DOHH2 (cell line): Measurements from ENCODE around the gene SDR42E1.

Experiments
- H3F3A ChIP-seq: fragments of 200-600 bp; sonication (generic), shearing (Covaris generic); 2 replicates; pipeline ENCODE4 v1.6.0; 2016; ENCODE audit warnings: antibody characterized with exemption, mild to moderate bottlenecking; ENCODE audit not compliant: control insufficient read depth, insufficient read depth
- H3K27ac ChIP-seq: fragments of 200-600 bp; sonication (generic); 2 replicates; pipeline ENCODE4 v1.5.1; 2014; ENCODE audit warnings: low read depth, mild to moderate bottlenecking, low read length, moderate library complexity
- H3K27me3 ChIP-seq: fragments of 200-600 bp; sonication (generic); 2 replicates; pipeline ENCODE4 v1.6.1; 2014; ENCODE audit warnings: mild to moderate bottlenecking, low read length, mixed read lengths; ENCODE audit not compliant: control insufficient read depth
- H3K36me3 ChIP-seq: fragments of 200-600 bp; sonication (generic); 2 replicates; pipeline ENCODE4 v1.6.1; 2014; ENCODE audit warnings: mild to moderate bottlenecking, low read length, moderate library complexity, mixed read lengths; ENCODE audit not compliant: control insufficient read depth
- H3K4me1 ChIP-seq: fragments of 200-600 bp; sonication (generic); 2 replicates; pipeline ENCODE4 v1.6.1; 2014; ENCODE audit warnings: mild to moderate bottlenecking, low read length, mixed read lengths; ENCODE audit not compliant: control insufficient read depth
- H3K4me2 ChIP-seq: fragments of 200-600 bp; sonication (generic); 2 replicates; pipeline ENCODE4 v1.6.0; 2014; ENCODE audit warnings: mild to moderate bottlenecking, low read length, moderate library complexity
- H3K4me3 ChIP-seq: fragments of 200-600 bp; sonication (generic); 2 replicates; pipeline ENCODE4 v1.5.1; 2014; ENCODE audit warnings: mild to moderate bottlenecking, low read length, mixed read lengths
- H3K79me2 ChIP-seq: fragments of 200-600 bp; sonication (generic); 2 replicates; pipeline ENCODE4 v1.6.1; 2014; ENCODE audit warnings: mild to moderate bottlenecking, low read length, mixed read lengths; ENCODE audit not compliant: control insufficient read depth
- H3K9me2 ChIP-seq: fragments of 200-600 bp; sonication (generic); replicated peaks from 2 replicates; pipeline ENCODE4 v1.6.1; 2014; ENCODE audit warnings: mild to moderate bottlenecking, low read length, mixed read lengths; ENCODE audit not compliant: control insufficient read depth
- H3K9me3 ChIP-seq: fragments of 200-600 bp; sonication (generic); 2 replicates; pipeline ENCODE4 v1.6.1; 2014; ENCODE audit warnings: antibody characterized with exemption, low read length, mixed read lengths; ENCODE audit not compliant: control insufficient read depth, insufficient read depth
- H4K20me1 ChIP-seq: fragments of 200-600 bp; sonication (generic); 2 replicates; pipeline ENCODE4 v1.6.0; 2014; ENCODE audit warnings: low read depth, mild to moderate bottlenecking, antibody characterized with exemption, low read length, moderate library complexity; ENCODE audit not compliant: control insufficient read depth, insufficient read depth
- EZH2phosphoT487 ChIP-seq: fragments of 200-600 bp; sonication (generic); IDR thresholded peaks from 2 replicates; pipeline ENCODE4 v1.6.1; 2017; ENCODE audit warnings: borderline replicate concordance, mild to moderate bottlenecking, antibody characterized with exemption, low read length, moderate library complexity, mixed read lengths
- TF ChIP-seq, protein P1 (sequence below): fragments of 200-600 bp; sonication (generic); IDR thresholded peaks from one replicate; pipeline ENCODE4 v1.5.1; 2014; ENCODE audit warnings: antibody characterized with exemption, mild to moderate bottlenecking, low read depth, low read length; ENCODE audit not compliant: poor library complexity, severe bottlenecking

The SDR42E1 gene

DNA sequence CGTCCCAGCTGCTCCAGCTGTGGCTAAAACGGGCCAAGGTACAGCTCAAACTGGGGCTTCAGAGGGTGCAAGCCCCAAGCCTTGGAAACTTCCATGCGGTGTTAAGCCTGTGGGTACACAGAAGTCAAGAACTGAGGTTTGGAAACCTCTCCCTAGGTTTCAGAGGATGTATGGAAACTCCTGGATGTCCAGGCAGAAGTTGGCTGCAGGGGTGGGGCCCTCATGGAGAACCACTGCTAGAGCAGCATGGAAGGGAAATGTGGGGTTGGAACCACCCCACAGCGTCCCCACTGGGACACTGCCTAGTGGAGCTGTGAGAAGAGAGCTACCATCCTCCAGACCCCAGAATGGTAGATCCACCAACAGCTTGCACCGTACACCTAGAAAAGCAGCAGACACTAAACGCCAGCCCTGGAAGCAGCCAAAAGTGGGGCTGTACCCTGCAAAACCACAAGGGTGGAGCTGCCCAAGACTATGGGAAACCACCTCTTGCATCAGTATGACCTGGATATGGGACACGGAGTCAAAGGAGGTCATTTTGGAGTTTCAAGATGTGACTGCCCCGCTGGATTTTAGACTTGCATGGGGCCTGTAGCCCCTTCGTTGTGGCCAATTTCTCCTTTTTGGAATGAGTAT, 2.2 kb downstream of the SDR42E1 start:
- Histone ChIP-seq H3K4me3 (no peak overlapping the region), H3K4me2 (no peak overlapping the region), H3K79me2 (no peaks in the 10 kb centered on the region; the same call in 1 of the 2 replicates), H3K27ac (no peak overlapping the region), H3F3A (no peaks in the 10 kb centered on the region), H3K36me3 (peaks cover 4% of the 10 kb centered on the region; the same call in 1 of the 2 replicates), H3K9me2 (no peaks in the 10 kb centered on the region), H3K27me3 (no peaks in the 10 kb centered on the region), H3K9me3 (peaks cover 17% of the 10 kb centered on the region), H3K4me1 (peaks cover 12% of the 10 kb centered on the region), H4K20me1 (no peaks in the 10 kb centered on the region)
- TF ChIP-seq EZH2phosphoT487: no peak
- TF ChIP-seq, protein P1, sequence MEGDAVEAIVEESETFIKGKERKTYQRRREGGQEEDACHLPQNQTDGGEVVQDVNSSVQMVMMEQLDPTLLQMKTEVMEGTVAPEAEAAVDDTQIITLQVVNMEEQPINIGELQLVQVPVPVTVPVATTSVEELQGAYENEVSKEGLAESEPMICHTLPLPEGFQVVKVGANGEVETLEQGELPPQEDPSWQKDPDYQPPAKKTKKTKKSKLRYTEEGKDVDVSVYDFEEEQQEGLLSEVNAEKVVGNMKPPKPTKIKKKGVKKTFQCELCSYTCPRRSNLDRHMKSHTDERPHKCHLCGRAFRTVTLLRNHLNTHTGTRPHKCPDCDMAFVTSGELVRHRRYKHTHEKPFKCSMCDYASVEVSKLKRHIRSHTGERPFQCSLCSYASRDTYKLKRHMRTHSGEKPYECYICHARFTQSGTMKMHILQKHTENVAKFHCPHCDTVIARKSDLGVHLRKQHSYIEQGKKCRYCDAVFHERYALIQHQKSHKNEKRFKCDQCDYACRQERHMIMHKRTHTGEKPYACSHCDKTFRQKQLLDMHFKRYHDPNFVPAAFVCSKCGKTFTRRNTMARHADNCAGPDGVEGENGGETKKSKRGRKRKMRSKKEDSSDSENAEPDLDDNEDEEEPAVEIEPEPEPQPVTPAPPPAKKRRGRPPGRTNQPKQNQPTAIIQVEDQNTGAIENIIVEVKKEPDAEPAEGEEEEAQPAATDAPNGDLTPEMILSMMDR: no peak

DNA sequence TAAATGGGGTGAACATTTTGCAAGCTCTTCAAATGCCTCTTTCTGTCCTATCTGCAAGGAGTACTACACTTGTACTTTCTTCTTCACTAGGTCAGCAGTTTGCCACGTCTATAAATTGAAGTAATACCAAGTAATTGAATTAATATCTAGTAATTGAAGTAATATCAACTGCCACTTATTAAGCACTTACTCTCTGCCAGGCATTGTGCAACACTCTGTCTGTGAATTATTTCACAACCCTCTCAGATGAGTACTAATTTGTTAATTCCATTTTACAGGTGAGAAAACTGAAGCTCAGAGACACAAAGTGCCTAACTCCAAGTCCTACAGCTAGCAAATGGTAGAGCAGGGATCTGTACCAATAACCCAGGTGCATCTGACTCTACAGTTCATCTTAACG, 4.1 kb downstream of the SDR42E1 start:
- Histone ChIP-seq H3K9me3 (peaks cover 17% of the 10 kb centered on the region), H3K27ac (no peak overlapping the region), H4K20me1 (no peaks in the 10 kb centered on the region), H3K36me3 (peaks cover 4% of the 10 kb centered on the region; the same call in 1 of the 2 replicates), H3K4me1 (peaks cover 12% of the 10 kb centered on the region), H3K79me2 (no peaks in the 10 kb centered on the region; the same call in 1 of the 2 replicates), H3F3A (no peaks in the 10 kb centered on the region), H3K27me3 (no peaks in the 10 kb centered on the region), H3K9me2 (no peaks in the 10 kb centered on the region), H3K4me3 (no peak overlapping the region), H3K4me2 (no peak overlapping the region)
- TF ChIP-seq EZH2phosphoT487: no peak
- TF ChIP-seq, protein P1: no peak

DNA sequence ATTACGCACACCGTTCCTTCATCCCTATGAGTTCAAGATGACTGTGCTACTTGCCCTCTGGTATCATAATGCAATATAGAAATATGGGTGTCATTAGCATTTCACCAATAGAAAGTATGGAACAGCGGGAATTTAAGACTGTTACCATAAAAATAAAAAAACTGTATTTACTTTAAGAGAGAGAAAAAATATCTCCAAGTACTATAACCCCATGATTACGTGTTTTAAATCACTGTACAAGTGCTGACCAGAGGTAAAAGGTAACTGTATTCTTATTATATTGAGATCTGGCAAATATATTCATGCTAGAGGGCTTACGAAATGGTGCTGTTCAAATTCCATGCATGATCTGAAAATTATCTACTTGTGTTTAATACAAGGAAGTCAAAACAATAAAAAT, 5.2 kb downstream of the SDR42E1 start:
- Histone ChIP-seq H3K4me2 (no peak overlapping the region), H3K4me1 (peaks cover 8% of the 10 kb centered on the region), H3K36me3 (peaks cover 4% of the 10 kb centered on the region; the same call in 1 of the 2 replicates), H3F3A (no peaks in the 10 kb centered on the region), H3K9me3 (peaks cover 17% of the 10 kb centered on the region), H3K9me2 (no peaks in the 10 kb centered on the region), H4K20me1 (no peaks in the 10 kb centered on the region), H3K4me3 (no peak overlapping the region), H3K79me2 (no peaks in the 10 kb centered on the region; the same call in 1 of the 2 replicates), H3K27me3 (no peaks in the 10 kb centered on the region), H3K27ac (no peak overlapping the region)
- TF ChIP-seq, protein P1: no peak
- no peak for TF ChIP-seq EZH2phosphoT487
